ENCODE data around the gene HLA-C.

- no peak for TF ChIP-seq CTCF (IDR thresholded peaks at IDR 0.05)
- no peak for TF ChIP-seq POLR2AphosphoS5 (IDR thresholded peaks at IDR 0.05)
- no peak for TF ChIP-seq POLR2A (IDR thresholded peaks at IDR 0.05)
Measured at GRCh38 chr6:31239854-31240253, 32.0 kb downstream of the HLA-C start.

All from prostate gland (tissue), 2 donors.